Memory B cell (primary cell): ENCODE results near the gene ASAP3.

Source experiments
- ATAC-seq: fragments of 150-1000 bp; cut with Tn5 transposase; 2 replicates; pipeline ENCODE4 v1.10.0; 2021; ENCODE audit warnings: low read depth, mild to moderate bottlenecking, moderate library complexity
- DNase-seq, 2 donors: peaks; one replicate each; pipeline ENCODE4 v3.0.0; 2022; ENCODE audit warnings: low spot score in 2 of 2
- H3K27ac Mint-ChIP-seq: one replicate; pipeline ENCODE4 v1.8.0; 2022; ENCODE audit warnings: mild to moderate bottlenecking, moderate library complexity, mixed read lengths
- H3K27me3 Mint-ChIP-seq: one replicate; pipeline ENCODE4 v1.8.0; 2022; ENCODE audit warnings: mixed read lengths
- H3K36me3 Mint-ChIP-seq: one replicate; pipeline ENCODE4 v1.8.0; 2022; ENCODE audit warnings: mild to moderate bottlenecking, mixed read lengths
- H3K4me1 Mint-ChIP-seq: one replicate; pipeline ENCODE4 v1.8.0; 2022; ENCODE audit warnings: mixed read lengths
- H3K4me3 Mint-ChIP-seq: one replicate; pipeline ENCODE4 v1.8.0; 2022; ENCODE audit warnings: mild to moderate bottlenecking, moderate library complexity, mixed read lengths
- H3K9me3 Mint-ChIP-seq: one replicate; pipeline ENCODE4 v1.8.0; 2022; ENCODE audit warnings: mixed read lengths

The ASAP3 gene

GRCh38 chr1:23438545-23438944 lies 45.4 kb downstream of the ASAP3 start:
- H3K4me3 Mint-ChIP-seq, result no peak overlapping the region
- H3K9me3 Mint-ChIP-seq, result no peaks in the 10 kb centered on the region
- H3K36me3 Mint-ChIP-seq, result peaks cover 4% of the 10 kb centered on the region
- no peak for DNase-seq
- no peak overlapping the region for H3K27ac Mint-ChIP-seq
- no peaks in the 10 kb centered on the region for H3K4me1 Mint-ChIP-seq
- no peak for ATAC-seq
- H3K27me3 Mint-ChIP-seq, result peaks cover 3% of the 10 kb centered on the region

GRCh38 chr1:23437355-23437664 lies 46.7 kb downstream of the ASAP3 start:
- H3K4me3 Mint-ChIP-seq, result no peak overlapping the region
- H3K27me3 Mint-ChIP-seq, result peaks cover 3% of the 10 kb centered on the region
- H3K27ac Mint-ChIP-seq, result no peak overlapping the region
- ATAC-seq, result no peak
- H3K9me3 Mint-ChIP-seq, result no peaks in the 10 kb centered on the region
- no peaks in the 10 kb centered on the region for H3K4me1 Mint-ChIP-seq
- peaks cover 4% of the 10 kb centered on the region for H3K36me3 Mint-ChIP-seq
- no peak for DNase-seq

- peak; percentile 52 for ATAC-seq
- peaks cover 4% of the 10 kb centered on the region for H3K36me3 Mint-ChIP-seq
- no peak overlapping the region for H3K4me3 Mint-ChIP-seq
- no peak overlapping the region for H3K27ac Mint-ChIP-seq
- peaks cover 4% of the 10 kb centered on the region for H3K27me3 Mint-ChIP-seq
- H3K4me1 Mint-ChIP-seq, result no peaks in the 10 kb centered on the region
- DNase-seq, result no peak
- H3K9me3 Mint-ChIP-seq, result no peaks in the 10 kb centered on the region
Measured at GRCh38 chr1:23436520-23437354, 47.2 kb downstream of the ASAP3 start.

- no peak for ATAC-seq
- Mint-ChIP-seq H3K27ac (no peak overlapping the region), H3K36me3 (peaks cover 4% of the 10 kb centered on the region), H3K9me3 (no peaks in the 10 kb centered on the region), H3K4me1 (no peaks in the 10 kb centered on the region), H3K27me3 (peaks cover 4% of the 10 kb centered on the region), H3K4me3 (no peak overlapping the region)
- DNase-seq, result no peak
Measured at GRCh38 chr1:23434260-23434775, 49.7 kb downstream of the ASAP3 start.

- DNase-seq (no peak), ATAC-seq (no peak)
- Mint-ChIP-seq H3K27ac (no peak overlapping the region), H3K27me3 (peaks cover 7% of the 10 kb centered on the region), H3K4me1 (no peaks in the 10 kb centered on the region), H3K36me3 (peaks cover 4% of the 10 kb centered on the region), H3K4me3 (no peak overlapping the region), H3K9me3 (no peaks in the 10 kb centered on the region)
Measured at GRCh38 chr1:23433122-23433521, 50.9 kb downstream of the ASAP3 start.

- Mint-ChIP-seq H3K36me3 (peaks cover 2% of the 10 kb centered on the region), H3K27ac (no peak overlapping the region), H3K9me3 (no peaks in the 10 kb centered on the region), H3K4me1 (no peaks in the 10 kb centered on the region), H3K4me3 (no peak overlapping the region), H3K27me3 (peaks cover 9% of the 10 kb centered on the region)
- ATAC-seq, result no peak
- no peak for DNase-seq
Measured at GRCh38 chr1:23431431-23431830, 52.5 kb downstream of the ASAP3 start.

GRCh38 chr1:23430803-23431202 lies 53.2 kb downstream of the ASAP3 start:
- H3K4me3 Mint-ChIP-seq, result no peak overlapping the region
- peaks cover 2% of the 10 kb centered on the region for H3K36me3 Mint-ChIP-seq
- no peak overlapping the region for H3K27ac Mint-ChIP-seq
- no peaks in the 10 kb centered on the region for H3K9me3 Mint-ChIP-seq
- no peak for ATAC-seq
- no peaks in the 10 kb centered on the region for H3K4me1 Mint-ChIP-seq
- no peak for DNase-seq
- peaks cover 15% of the 10 kb centered on the region for H3K27me3 Mint-ChIP-seq

GRCh38 chr1:23428136-23428905 lies 55.7 kb downstream of the ASAP3 start:
- H3K36me3 Mint-ChIP-seq, result no peaks in the 10 kb centered on the region
- ATAC-seq, result no peak
- no peak overlapping the region for H3K4me3 Mint-ChIP-seq
- H3K4me1 Mint-ChIP-seq, result peaks cover 7% of the 10 kb centered on the region
- H3K27me3 Mint-ChIP-seq, result peaks cover 23% of the 10 kb centered on the region
- no peak for DNase-seq
- no peaks in the 10 kb centered on the region for H3K9me3 Mint-ChIP-seq
- H3K27ac Mint-ChIP-seq, result no peak overlapping the region

- Mint-ChIP-seq H3K27ac (no peak overlapping the region), H3K27me3 (peaks cover 28% of the 10 kb centered on the region), H3K36me3 (no peaks in the 10 kb centered on the region), H3K4me1 (peaks cover 12% of the 10 kb centered on the region), H3K9me3 (no peaks in the 10 kb centered on the region), H3K4me3 (no peak overlapping the region)
- DNase-seq (no peak), ATAC-seq (no peak)
Measured at GRCh38 chr1:23427550-23427949, 56.4 kb downstream of the ASAP3 start.

- Mint-ChIP-seq H3K27ac (no peak overlapping the region), H3K27me3 (peaks cover 27% of the 10 kb centered on the region), H3K4me1 (peaks cover 17% of the 10 kb centered on the region), H3K9me3 (no peaks in the 10 kb centered on the region), H3K36me3 (no peaks in the 10 kb centered on the region), H3K4me3 (no peak overlapping the region)
- no peak for ATAC-seq
- DNase-seq, result no peak
Measured at GRCh38 chr1:23426828-23427227, 57.2 kb downstream of the ASAP3 start.

- H3K4me1 Mint-ChIP-seq, result peaks cover 17% of the 10 kb centered on the region
- H3K4me3 Mint-ChIP-seq, result peak overlapping the region; percentile 68
- peaks cover 27% of the 10 kb centered on the region for H3K27me3 Mint-ChIP-seq
- H3K9me3 Mint-ChIP-seq, result no peaks in the 10 kb centered on the region
- no peak for DNase-seq
- H3K36me3 Mint-ChIP-seq, result no peaks in the 10 kb centered on the region
- H3K27ac Mint-ChIP-seq, result no peak overlapping the region
- no peak for ATAC-seq
Measured at GRCh38 chr1:23425193-23425494, 58.8 kb downstream of the ASAP3 start.

GRCh38 chr1:23424293-23425192 lies 59.4 kb downstream of the ASAP3 start, which contains the start of gene TCEA3:
TCEA3 (minus strand) TSS chr1:23424748; CDS start chr1:23424633, 115 bp downstream.
- Mint-ChIP-seq H3K36me3 (no peaks in the 10 kb centered on the region), H3K4me1 (peaks cover 17% of the 10 kb centered on the region), H3K27me3 (peaks cover 27% of the 10 kb centered on the region), H3K27ac (no peak within 1 kb of the TSS), H3K9me3 (no peaks in the 10 kb centered on the region), H3K4me3 (peak within 1 kb of the TSS; percentile 86)
- DNase-seq (peak; percentile 9 to 28), ATAC-seq (peak; percentile 57)

GRCh38 chr1:23423415-23424292 lies 60.3 kb downstream of the ASAP3 start:
- Mint-ChIP-seq H3K9me3 (no peaks in the 10 kb centered on the region), H3K27me3 (peaks cover 27% of the 10 kb centered on the region), H3K4me1 (peaks cover 17% of the 10 kb centered on the region), H3K36me3 (no peaks in the 10 kb centered on the region), H3K27ac (no peak overlapping the region), H3K4me3 (peak overlapping the region; percentile 86)
- peak; percentile 19 for ATAC-seq
- no peak for DNase-seq
